HG03442 (cell line): ENCODE results near the gene QSER1.
"Not testable (repeated sequence)": the region's sequence is repeated elsewhere in the genome, so short reads cannot be mapped to it uniquely, and the experiment has no call there.

Experiments
- ATAC-seq: cut with Tn5 transposase; IDR thresholded peaks from one replicate; pipeline ENCODE4 v1.9.1; 2021; ENCODE audit warnings: mild to moderate bottlenecking, moderate library complexity; ENCODE audit not compliant: unreplicated experiment

QSER1 gene

GRCh38 chr11:32932196-32932595 is 39.6 kb downstream of the QSER1 start:
- ATAC-seq, result no peak

GRCh38 chr11:32935462-32936029 is 42.9 kb downstream of the QSER1 start:
- ATAC-seq, result no peak

GRCh38 chr11:32936178-32936577 is 43.6 kb downstream of the QSER1 start:
- not testable (repeated sequence) for ATAC-seq

GRCh38 chr11:32937283-32937682 is 44.7 kb downstream of the QSER1 start:
- ATAC-seq, result not testable (repeated sequence)

GRCh38 chr11:32939046-32939445 is 46.4 kb downstream of the QSER1 start:
- ATAC-seq, result peak; percentile 63

- ATAC-seq, result no peak
These were observed 47.3 kb downstream of the QSER1 start for GRCh38 chr11:32939866-32940265.

GRCh38 chr11:32940865-32941264 is 48.3 kb downstream of the QSER1 start:
- no peak for ATAC-seq

GRCh38 chr11:32947978-32948377 is 55.4 kb downstream of the QSER1 start:
- ATAC-seq, result no peak

GRCh38 chr11:32949739-32950138 is 57.1 kb downstream of the QSER1 start:
- ATAC-seq, result no peak

- no peak for ATAC-seq
These were observed 59.8 kb downstream of the QSER1 start for GRCh38 chr11:32952421-32952820.

- ATAC-seq, result no peak
These were observed 61.1 kb downstream of the QSER1 start for GRCh38 chr11:32953700-32954099.

GRCh38 chr11:32960553-32961164 is 68.0 kb downstream of the QSER1 start:
- ATAC-seq, result no peak

- ATAC-seq, result no peak
These were observed 69.4 kb downstream of the QSER1 start for GRCh38 chr11:32962016-32962415.

GRCh38 chr11:32963721-32964120 is 71.1 kb downstream of the QSER1 start:
- ATAC-seq, result no peak

GRCh38 chr11:32968541-32968940 is 75.9 kb downstream of the QSER1 start:
- ATAC-seq, result no peak

- ATAC-seq, result not testable (repeated sequence)
These were observed 79.6 kb downstream of the QSER1 start for GRCh38 chr11:32972233-32972632.

- no peak for ATAC-seq
These were observed 80.2 kb downstream of the QSER1 start for GRCh38 chr11:32972781-32973180.

- ATAC-seq, result no peak
These were observed 90.0 kb downstream of the QSER1 start for GRCh38 chr11:32982626-32983025.

- no peak for ATAC-seq
These were observed 90.9 kb downstream of the QSER1 start for GRCh38 chr11:32983506-32983905.

GRCh38 chr11:32985600-32985999 is 93.0 kb downstream of the QSER1 start:
- ATAC-seq, result no peak

GRCh38 chr11:32987851-32988250 is 95.2 kb downstream of the QSER1 start:
- no peak for ATAC-seq

GRCh38 chr11:32990481-32990880 is 97.9 kb downstream of the QSER1 start:
- no peak for ATAC-seq

- no peak for ATAC-seq
These were observed 98.8 kb downstream of the QSER1 start for GRCh38 chr11:32991427-32991826.
